WTC11 (cell line): ENCODE data around the gene SYTL2.

Source experiments
- JAZF1 ChIP-seq: fragments of 250-450 bp; sonication (Bioruptor Pico); IDR thresholded peaks from 2 replicates; pipeline ENCODE4 v1.9.0; 2021; ENCODE audit warnings: moderate library complexity, mild to moderate bottlenecking, inconsistent platforms
- NFYB ChIP-seq: sonication (generic); formaldehyde crosslinking; conservative IDR thresholded peaks from 2 replicates; pipeline ENCODE4 v1.8.0; 2022; ENCODE audit warnings: low read depth, missing genetic modification reagents
- TF ChIP-seq, protein P1 (sequence below): sonication (generic); formaldehyde crosslinking; IDR thresholded peaks from 2 replicates; pipeline ENCODE4 v1.8.0; 2022; ENCODE audit warnings: mild to moderate bottlenecking, missing genetic modification reagents
- TF ChIP-seq, protein P2 (sequence below): sonication (generic); formaldehyde crosslinking; IDR thresholded peaks from 2 replicates; pipeline ENCODE4 v1.8.1; 2023; ENCODE audit warnings: mild to moderate bottlenecking, moderate library complexity, missing genetic modification reagents
- TF ChIP-seq, protein P3 (sequence below): fragments of 200-600 bp; IDR thresholded peaks from 2 replicates; pipeline ENCODE4 v1.8.0; 2022; ENCODE audit warnings: antibody characterized with exemption
- TF ChIP-seq, protein P4 (sequence below): sonication (generic); formaldehyde crosslinking; IDR thresholded peaks from 2 replicates; pipeline ENCODE4 v1.8.1; 2022; ENCODE audit warnings: mild to moderate bottlenecking, missing genetic modification reagents, moderate library complexity, borderline replicate concordance

DNA sequence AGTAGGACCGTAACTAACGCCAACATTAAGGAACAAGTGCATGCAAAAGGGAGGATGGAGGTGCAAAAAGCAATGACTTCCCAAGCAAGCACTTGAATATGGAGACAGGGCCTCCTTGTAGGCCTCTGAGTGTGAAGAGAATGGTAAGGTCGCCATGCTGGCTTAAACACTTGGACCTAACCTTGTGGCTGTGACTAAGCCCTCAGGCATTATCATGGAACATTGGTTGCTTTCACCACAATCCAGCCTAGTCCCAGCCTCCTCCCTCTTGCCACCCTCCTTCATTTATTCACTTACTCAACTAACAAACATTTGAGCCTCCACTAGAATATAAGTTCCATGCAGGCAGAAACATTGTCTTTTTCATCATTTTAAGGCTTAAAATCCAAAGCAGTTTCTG is 11.9 kb upstream of the SYTL2 start:
- TF ChIP-seq NFYB (CRISPR knock-in tag) (no peak), JAZF1 (no peak)
- TF ChIP-seq, protein P1, sequence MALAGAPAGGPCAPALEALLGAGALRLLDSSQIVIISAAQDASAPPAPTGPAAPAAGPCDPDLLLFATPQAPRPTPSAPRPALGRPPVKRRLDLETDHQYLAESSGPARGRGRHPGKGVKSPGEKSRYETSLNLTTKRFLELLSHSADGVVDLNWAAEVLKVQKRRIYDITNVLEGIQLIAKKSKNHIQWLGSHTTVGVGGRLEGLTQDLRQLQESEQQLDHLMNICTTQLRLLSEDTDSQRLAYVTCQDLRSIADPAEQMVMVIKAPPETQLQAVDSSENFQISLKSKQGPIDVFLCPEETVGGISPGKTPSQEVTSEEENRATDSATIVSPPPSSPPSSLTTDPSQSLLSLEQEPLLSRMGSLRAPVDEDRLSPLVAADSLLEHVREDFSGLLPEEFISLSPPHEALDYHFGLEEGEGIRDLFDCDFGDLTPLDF (CRISPR knock-in tag), result no peak
- TF ChIP-seq, protein P2, sequence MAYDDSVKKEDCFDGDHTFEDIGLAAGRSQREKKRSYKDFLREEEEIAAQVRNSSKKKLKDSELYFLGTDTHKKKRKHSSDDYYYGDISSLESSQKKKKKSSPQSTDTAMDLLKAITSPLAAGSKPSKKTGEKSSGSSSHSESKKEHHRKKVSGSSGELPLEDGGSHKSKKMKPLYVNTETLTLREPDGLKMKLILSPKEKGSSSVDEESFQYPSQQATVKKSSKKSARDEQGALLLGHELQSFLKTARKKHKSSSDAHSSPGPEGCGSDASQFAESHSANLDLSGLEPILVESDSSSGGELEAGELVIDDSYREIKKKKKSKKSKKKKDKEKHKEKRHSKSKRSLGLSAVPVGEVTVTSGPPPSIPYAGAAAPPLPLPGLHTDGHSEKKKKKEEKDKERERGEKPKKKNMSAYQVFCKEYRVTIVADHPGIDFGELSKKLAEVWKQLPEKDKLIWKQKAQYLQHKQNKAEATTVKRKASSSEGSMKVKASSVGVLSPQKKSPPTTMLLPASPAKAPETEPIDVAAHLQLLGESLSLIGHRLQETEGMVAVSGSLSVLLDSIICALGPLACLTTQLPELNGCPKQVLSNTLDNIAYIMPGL (CRISPR knock-in tag), result no peak
- TF ChIP-seq, protein P3, sequence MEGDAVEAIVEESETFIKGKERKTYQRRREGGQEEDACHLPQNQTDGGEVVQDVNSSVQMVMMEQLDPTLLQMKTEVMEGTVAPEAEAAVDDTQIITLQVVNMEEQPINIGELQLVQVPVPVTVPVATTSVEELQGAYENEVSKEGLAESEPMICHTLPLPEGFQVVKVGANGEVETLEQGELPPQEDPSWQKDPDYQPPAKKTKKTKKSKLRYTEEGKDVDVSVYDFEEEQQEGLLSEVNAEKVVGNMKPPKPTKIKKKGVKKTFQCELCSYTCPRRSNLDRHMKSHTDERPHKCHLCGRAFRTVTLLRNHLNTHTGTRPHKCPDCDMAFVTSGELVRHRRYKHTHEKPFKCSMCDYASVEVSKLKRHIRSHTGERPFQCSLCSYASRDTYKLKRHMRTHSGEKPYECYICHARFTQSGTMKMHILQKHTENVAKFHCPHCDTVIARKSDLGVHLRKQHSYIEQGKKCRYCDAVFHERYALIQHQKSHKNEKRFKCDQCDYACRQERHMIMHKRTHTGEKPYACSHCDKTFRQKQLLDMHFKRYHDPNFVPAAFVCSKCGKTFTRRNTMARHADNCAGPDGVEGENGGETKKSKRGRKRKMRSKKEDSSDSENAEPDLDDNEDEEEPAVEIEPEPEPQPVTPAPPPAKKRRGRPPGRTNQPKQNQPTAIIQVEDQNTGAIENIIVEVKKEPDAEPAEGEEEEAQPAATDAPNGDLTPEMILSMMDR, result no peak
- TF ChIP-seq, protein P4, sequence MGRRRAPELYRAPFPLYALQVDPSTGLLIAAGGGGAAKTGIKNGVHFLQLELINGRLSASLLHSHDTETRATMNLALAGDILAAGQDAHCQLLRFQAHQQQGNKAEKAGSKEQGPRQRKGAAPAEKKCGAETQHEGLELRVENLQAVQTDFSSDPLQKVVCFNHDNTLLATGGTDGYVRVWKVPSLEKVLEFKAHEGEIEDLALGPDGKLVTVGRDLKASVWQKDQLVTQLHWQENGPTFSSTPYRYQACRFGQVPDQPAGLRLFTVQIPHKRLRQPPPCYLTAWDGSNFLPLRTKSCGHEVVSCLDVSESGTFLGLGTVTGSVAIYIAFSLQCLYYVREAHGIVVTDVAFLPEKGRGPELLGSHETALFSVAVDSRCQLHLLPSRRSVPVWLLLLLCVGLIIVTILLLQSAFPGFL (CRISPR knock-in tag), result no peak
